Gastroesophageal sphincter (tissue), 4 donors: ENCODE data around the gene CATSPERZ. TPM values are rescaled to one million over a fixed set of nuclear protein-coding genes. Genes with fewer than 3 reads are reported as not detected.

Experiments
- ATAC-seq: fragments of 150-250 bp; one replicate; pipeline ENCODE4 v1.9.1; 2016; ENCODE audit warnings: mild to moderate bottlenecking, moderate library complexity
- H3K27ac ChIP-seq, 4 donors: fragments of 200-600 bp; sonication (generic) in 3 of 4; 1 replicate in 3 of 4; 2 replicates in 1 of 4; pipeline ENCODE4 v1.5.1; 2016 to 2019
- H3K27me3 ChIP-seq: fragments of 200-600 bp; sonication (generic); one replicate; pipeline ENCODE4 v1.5.1; 2019
- H3K36me3 ChIP-seq, 2 donors: fragments of 200-600 bp; sonication (generic); one replicate each; pipeline ENCODE4 v1.5.1; 2019; ENCODE audit warnings: control low read depth in 1 of 2
- H3K4me1 ChIP-seq, 3 donors: fragments of 200-600 bp; sonication (generic); 1 replicate in 2 of 3; 2 replicates in 1 of 3; pipeline ENCODE4 v1.5.1; 2016 to 2019; ENCODE audit warnings: control low read depth in 2 of 3
- H3K4me3 ChIP-seq, 2 donors: fragments of 200-600 bp; sonication (generic); one replicate each; pipeline ENCODE4 v1.5.1; 2019; ENCODE audit warnings: mild to moderate bottlenecking in 1 of 2, moderate library complexity in 1 of 2
- H3K9me3 ChIP-seq, 3 donors: fragments of 200-600 bp; sonication (generic); one replicate each; pipeline ENCODE4 v1.5.1; 2017 to 2019; ENCODE audit warnings: control low read depth in 2 of 3
- EP300 ChIP-seq: sonication (generic); formaldehyde crosslinking; IDR thresholded peaks from one replicate; pipeline ENCODE4 v1.6.1; 2017; ENCODE audit warnings: antibody characterized with exemption, mild to moderate bottlenecking
- POLR2A ChIP-seq, 2 donors: fragments of 450-650 bp; IDR thresholded peaks; one replicate each; pipeline ENCODE4 v1.6.1; 2017; ENCODE audit warnings: antibody characterized with exemption in 2 of 2, mild to moderate bottlenecking in 2 of 2, moderate library complexity in 1 of 2
- POLR2AphosphoS5 ChIP-seq: sonication (generic); formaldehyde crosslinking; IDR thresholded peaks from one replicate; pipeline ENCODE4 v1.6.1; 2017; ENCODE audit warnings: antibody characterized with exemption
- WGBS, 2 donors: methylation state at CpG; one replicate each; pipeline ENCODE4 v1.1.5; 2018; ENCODE audit warnings: low coverage in 1 of 2; 5-methylcytosine and 5-hydroxymethylcytosine counted together
- total RNA-seq, 4 donors: library from RNA; depleted of rRNA; stranded (reverse); fragments of >200 nt; gene quantifications; one replicate each; pipeline ENCODE4 v1.1.0, GENCODE V29; 2016
- TF ChIP-seq, protein P1 (sequence below), 4 experiments: fragments of 200-600 bp in 2 of 4; fragments of 450-650 bp in 2 of 4; sonication (generic) in 1 of 4; IDR thresholded peaks; one replicate each; pipeline ENCODE4 v1.5.1; 2017 to 2019; ENCODE audit warnings: antibody characterized with exemption in 4 of 4, mild to moderate bottlenecking in 2 of 4, moderate library complexity in 2 of 4

The CATSPERZ gene
- total RNA-seq, 4 donors from 2014 or later: not detected

DNA sequence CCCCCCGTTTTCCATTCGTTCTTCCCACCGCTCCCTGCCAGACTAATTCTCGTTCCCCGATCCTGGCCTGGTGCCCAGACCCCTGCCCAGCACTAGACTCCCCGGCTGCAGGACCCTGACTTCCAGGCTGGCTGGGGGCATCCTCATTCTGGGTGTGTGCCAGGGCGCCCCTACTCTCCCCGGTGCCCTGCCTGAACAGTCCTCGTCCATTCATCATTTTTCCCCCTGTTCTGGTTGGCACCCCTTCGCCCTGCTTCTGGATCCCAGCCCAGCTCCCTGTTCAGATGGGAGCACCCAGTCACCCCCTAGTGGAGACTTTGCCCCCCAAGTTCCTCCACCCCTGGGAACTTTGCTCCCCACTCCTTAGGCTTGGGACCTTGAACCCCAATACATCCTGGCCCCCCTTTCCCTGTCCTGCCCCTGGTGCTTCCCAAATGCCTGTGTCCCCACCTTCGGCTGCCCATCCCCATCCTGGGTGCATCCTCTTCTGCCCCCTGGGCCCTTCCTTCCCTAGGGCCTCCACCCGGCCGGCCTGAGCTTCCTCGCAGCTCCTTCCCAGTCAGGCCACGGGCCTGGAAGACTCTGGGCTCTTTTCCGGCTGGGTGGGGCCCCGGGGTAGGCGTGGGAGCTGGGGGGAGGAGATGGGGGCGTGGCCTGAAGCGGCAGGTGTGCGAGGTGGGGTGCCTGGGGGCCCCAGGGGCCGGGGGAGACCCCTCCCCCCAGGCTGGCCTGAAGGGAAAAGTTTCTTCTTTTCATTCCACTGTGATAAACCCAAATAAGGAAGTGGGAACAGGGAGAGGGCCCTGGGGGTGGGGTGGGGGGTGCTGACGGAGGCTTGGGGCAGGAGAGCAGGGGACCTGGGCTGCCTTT is 47.9 kb upstream of the CATSPERZ start:
- Histone ChIP-seq H3K27ac (peak overlapping the region in 3 of 4 donors; percentile 83 to 86 (median 84)), H3K36me3 (peaks cover 0 to 31% of the 10 kb centered on the region in 2 donors), H3K4me3 (peak overlapping the region; percentile 80 to 93), H3K4me1 (peaks cover 0 to 49% (median 30%) of the 10 kb centered on the region in 3 donors), H3K9me3 (no peaks in the 10 kb centered on the region), H3K27me3 (no peaks in the 10 kb centered on the region)
- no peak for ATAC-seq
- 0% methylated on average over 6 to 10 of the region's 23 CpGs for WGBS, 2 donors
- TF ChIP-seq, protein P1, sequence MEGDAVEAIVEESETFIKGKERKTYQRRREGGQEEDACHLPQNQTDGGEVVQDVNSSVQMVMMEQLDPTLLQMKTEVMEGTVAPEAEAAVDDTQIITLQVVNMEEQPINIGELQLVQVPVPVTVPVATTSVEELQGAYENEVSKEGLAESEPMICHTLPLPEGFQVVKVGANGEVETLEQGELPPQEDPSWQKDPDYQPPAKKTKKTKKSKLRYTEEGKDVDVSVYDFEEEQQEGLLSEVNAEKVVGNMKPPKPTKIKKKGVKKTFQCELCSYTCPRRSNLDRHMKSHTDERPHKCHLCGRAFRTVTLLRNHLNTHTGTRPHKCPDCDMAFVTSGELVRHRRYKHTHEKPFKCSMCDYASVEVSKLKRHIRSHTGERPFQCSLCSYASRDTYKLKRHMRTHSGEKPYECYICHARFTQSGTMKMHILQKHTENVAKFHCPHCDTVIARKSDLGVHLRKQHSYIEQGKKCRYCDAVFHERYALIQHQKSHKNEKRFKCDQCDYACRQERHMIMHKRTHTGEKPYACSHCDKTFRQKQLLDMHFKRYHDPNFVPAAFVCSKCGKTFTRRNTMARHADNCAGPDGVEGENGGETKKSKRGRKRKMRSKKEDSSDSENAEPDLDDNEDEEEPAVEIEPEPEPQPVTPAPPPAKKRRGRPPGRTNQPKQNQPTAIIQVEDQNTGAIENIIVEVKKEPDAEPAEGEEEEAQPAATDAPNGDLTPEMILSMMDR (IDR thresholded peaks at IDR 0.05): peak in 3 of 4 experiments; percentile 17 to 44 (median 17)
- no peak for TF ChIP-seq POLR2AphosphoS5

DNA sequence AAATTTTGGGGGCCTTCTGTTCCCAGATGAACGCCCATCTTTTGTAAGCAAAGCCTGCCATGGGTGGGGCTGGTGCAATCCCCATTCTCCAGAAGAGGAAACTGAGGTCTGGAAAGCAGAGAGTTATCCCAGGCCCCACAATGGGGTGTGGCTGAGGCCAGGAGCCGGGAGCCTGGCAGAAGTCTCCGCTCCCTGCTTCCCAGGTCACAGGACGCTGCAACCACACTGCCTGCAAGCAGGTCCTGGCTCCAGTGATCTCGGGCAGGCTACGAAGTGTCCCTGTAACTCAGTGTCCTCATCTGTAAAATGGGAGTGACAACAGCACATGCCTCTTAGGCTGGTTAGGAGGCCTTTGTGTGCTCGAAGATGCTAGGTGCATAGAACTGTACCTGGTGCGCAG is 47.1 kb upstream of the CATSPERZ start:
- Histone ChIP-seq H3K27me3 (no peaks in the 10 kb centered on the region), H3K4me3 (peak overlapping the region in 1 of 2 donors; percentile 93), H3K36me3 (peaks cover 0 to 39% of the 10 kb centered on the region in 2 donors), H3K4me1 (peaks cover 0 to 41% (median 25%) of the 10 kb centered on the region in 3 donors), H3K27ac (peak overlapping the region in 3 of 4 donors; percentile 57 to 86 (median 83)), H3K9me3 (no peaks in the 10 kb centered on the region)
- no peak for ATAC-seq
- TF ChIP-seq EP300 (no peak), POLR2AphosphoS5 (no peak), POLR2A (IDR thresholded peaks at IDR 0.05) (no peak)
- TF ChIP-seq, protein P1 (IDR thresholded peaks at IDR 0.05): no peak
- 62% methylated on average over 3 of the region's 8 CpGs; no CpG with 5 or more reads in 1 of the 2 donors for WGBS, 2 donors

DNA sequence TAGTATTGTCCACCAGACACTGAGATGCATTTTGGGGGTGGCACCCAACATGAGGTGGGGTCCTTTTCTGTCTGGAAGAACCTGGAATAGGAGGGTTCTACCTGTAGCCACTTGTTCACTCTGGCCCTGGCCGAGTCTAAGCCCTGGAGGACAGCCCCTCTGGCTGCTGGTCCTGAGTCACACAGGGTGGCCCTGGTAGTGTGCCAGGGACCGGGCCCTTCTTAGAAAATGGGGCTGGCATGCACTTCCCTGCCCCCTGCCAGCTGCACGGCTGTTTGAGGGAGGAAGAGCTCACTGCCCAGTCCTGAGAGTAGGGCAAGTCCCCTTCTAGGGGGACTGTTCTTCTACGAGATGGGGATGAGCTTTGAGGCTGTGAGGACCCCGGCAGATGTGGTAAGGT is 46.7 kb upstream of the CATSPERZ start:
- peaks cover 0 to 41% (median 25%) of the 10 kb centered on the region in 3 donors for H3K4me1 ChIP-seq
- H3K4me3 ChIP-seq: no peak overlapping the region
- H3K9me3 ChIP-seq: no peaks in the 10 kb centered on the region
- TF ChIP-seq, protein P1 (IDR thresholded peaks at IDR 0.05): no peak
- TF ChIP-seq EP300 (no peak), POLR2A (IDR thresholded peaks at IDR 0.05) (no peak), POLR2AphosphoS5 (no peak)
- WGBS, 2 donors: no CpG with 5 or more reads among the region's 5 CpGs
- no peak overlapping the region for H3K27ac ChIP-seq
- H3K36me3 ChIP-seq: peaks cover 0 to 44% of the 10 kb centered on the region in 2 donors
- no peaks in the 10 kb centered on the region for H3K27me3 ChIP-seq
- ATAC-seq: no peak

DNA sequence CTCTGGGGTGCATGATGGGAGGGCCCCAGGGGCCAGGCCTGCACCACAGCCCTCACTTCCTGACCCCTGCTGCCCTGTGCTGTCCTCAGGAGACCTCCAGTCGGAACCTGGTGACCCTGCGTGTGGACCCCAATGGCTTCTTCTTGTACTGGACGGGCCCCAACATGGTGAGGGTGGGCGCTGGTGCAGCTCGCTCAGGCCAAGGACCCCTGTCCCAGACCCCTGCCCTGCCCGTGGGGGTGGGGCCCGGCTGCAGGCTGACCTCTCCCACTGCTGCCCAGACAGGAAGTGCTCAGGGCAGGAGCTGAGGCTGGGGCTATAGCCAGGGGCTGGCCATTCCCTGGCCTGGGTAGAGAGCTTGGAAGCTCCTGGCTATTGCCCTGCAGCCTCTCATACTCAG is 45.8 kb upstream of the CATSPERZ start:
- TF ChIP-seq EP300 (no peak), POLR2A (IDR thresholded peaks at IDR 0.05) (no peak), POLR2AphosphoS5 (no peak)
- TF ChIP-seq, protein P1 (IDR thresholded peaks at IDR 0.05): no peak
- ATAC-seq: no peak
- Histone ChIP-seq H3K4me1 (peaks cover 0 to 41% (median 25%) of the 10 kb centered on the region in 3 donors), H3K36me3 (peaks cover 0 to 52% of the 10 kb centered on the region in 2 donors), H3K27ac (no peak overlapping the region), H3K27me3 (no peaks in the 10 kb centered on the region), H3K4me3 (no peak overlapping the region), H3K9me3 (no peaks in the 10 kb centered on the region)
- 80% methylated on average over 1 of the region's 7 CpGs; no CpG with 5 or more reads in 1 of the 2 donors for WGBS, 2 donors
